GM19099 (cell line): ENCODE data around the gene NKPD1.
A peak's percentile ranks its signal among the peaks of the same experiment; 100 is the strongest.

Source experiments
- POLR2A ChIP-seq: IDR thresholded peaks from 3 replicates; pipeline ENCODE4 v1.6.1; 2011; ENCODE audit warnings: low read depth; ENCODE audit not compliant: insufficient read length; ENCODE audit errors: extremely low read depth

Gene NKPD1

DNA sequence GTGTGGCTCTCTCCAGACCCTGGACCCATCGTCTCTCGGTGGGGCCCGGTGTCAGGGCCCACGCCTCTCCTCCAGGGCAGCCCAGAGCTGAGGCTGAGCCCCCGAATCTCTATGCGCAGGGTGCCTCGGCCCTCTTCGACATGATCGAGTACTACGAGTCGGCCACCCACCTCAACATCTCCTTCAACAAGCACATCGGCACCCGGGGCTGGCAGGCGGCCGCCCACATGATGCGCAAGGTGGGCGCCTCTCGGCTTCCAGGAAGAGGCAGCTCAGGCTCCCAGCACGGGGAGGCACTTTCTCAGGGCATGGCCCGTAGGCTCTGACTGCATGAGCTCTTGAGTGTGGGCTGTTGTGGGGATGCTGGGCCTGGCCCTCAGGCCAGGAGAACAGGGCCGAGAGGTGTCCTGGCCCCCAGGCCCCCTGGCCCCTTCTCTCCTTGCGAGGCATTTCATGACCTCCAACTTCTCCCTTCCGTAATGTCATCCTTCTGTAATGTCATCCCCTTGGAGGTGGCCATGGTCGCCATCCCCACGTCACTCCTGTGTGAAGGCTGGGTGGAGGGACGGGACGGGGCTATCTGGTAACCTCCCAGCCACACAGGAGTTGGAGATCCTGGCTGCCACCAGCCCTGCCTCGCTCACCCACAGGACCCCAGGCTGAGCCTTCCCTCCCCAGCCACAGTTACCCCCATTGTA lies 19.4 kb downstream of the NKPD1 start:
- no peak for TF ChIP-seq POLR2A

DNA sequence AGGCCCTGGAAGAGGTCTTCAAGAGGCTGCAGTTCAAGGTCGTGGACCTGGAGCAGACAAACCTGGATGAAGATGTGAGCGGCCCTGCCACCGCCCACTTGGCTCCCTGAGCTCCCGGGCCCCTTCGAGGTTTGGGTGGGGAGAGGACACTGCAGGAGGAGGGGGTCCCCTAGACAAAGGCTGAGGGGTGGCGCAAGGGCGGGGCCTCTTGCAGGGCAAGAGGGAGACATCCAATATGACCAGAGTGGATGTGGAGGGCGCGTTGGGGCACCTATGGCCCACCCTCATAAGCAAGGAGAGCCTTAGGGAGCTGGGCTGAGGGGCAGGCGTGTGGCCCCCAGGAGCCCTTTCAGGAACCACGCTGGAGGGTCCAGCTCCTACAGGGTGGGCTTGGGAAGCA lies 20.2 kb downstream of the NKPD1 start:
- no peak for TF ChIP-seq POLR2A

DNA sequence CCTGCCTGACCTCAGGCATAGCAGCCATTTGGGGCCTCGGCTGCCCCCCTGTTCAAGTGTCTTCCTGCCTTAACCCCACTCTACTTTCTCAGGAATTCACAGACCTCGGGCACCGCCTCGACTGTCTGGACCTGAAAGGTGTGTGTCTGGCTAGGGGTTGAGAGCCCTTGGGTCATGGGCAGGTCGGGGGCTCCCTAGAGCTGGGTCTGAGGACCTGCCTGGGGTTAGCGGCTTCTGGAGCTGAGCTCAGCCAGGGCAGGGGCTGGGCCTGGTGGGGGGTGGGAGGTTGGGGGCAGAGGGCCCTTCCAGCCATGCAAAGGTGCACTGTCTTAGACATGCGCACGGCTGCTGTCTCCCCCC lies 20.7 kb downstream of the NKPD1 start:
- TF ChIP-seq POLR2A = no peak

DNA sequence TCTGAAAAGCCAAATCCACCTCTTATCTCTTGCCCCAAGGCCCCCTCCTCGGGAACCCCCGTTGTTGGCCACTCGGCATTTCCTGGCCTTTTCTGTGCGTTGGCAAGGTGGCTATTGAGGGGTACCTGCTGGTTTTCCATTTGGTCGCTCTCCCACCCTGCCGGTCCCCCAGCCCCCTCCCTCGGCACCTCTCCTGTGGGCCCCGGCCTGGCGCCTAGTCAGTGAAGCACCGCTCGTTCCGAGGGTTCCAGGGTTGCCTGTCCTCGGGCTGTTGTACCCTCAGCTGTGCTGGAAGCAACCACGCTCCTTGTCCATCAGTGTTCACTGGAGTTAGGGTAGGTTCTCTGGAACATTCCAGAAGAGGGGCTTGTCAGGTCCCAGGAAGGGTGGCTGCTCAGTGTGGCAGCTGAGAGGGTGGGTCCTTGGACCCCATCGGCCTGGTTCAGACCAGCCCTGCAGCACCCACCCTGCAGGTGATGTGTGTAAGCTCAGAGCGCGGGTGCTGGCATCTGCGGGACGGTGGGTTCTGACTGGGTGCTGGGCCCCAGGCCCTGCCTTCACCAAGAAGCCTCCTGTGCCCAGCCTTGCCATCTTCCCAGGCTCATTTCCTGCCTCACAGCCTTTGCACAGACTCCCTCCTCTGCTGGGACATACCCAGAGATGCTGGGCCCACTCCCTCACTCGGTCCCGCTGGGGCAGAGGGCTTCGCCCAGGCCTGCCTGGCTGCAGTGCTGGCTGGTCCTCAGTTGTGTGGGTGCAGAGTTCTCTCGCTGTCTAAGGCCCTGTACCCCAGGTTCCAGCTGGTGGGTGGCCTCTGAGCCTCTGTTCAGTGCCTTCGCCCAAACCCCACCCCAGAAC lies 21.3 kb downstream of the NKPD1 start:
- no peak for TF ChIP-seq POLR2A

DNA sequence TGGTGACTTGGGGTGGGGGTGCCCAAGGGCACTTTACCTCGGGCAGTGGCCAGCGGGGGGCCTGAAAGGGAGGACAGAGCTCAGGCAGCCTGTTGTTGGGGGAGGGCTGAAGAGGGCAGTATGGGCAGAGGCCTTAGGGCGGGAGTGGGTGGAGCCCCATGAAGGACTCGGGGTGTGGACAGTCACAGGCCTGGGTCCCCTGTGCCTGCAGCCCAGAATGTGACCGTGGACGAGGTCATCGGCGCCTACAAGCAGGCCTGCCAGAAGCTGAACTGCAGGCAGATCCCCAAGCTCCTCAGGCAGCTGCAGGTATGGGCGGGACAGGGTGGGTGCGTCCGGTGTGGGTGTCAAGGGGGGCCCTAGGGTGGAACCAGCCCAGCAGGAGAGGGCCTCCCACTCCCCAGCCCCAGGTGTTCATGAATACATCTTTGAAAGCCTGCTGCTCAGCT lies 22.5 kb downstream of the NKPD1 start:
- no peak for TF ChIP-seq POLR2A

DNA sequence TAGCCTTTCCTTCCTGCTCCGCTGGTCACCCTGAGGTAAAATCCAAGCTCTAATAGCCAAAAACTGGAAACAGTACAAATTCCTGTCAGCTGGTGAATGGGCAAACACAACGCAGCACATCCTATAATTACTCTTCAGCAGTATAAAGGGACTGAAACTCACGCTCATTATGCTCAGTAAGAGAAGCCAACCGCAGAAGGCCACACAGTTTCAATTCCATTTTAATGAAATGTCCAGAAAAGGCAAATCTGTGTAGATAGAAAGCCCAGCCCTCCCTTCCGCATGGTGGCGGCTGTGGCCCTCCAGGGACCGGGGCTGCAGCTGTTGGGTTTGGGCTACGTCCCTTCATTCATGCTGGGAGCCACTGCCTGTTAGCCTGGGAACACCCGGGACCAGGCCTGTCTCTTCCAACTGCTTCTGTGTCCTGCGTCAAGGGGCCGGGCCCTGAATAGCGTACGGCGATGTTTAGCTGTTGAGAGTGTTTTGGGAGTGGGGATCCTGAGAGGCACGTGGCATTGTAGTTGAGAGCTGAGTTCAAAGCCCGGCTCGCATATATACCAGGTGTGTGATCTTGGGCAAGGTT lies 23.5 kb downstream of the NKPD1 start:
- TF ChIP-seq POLR2A = peak; percentile 48

DNA sequence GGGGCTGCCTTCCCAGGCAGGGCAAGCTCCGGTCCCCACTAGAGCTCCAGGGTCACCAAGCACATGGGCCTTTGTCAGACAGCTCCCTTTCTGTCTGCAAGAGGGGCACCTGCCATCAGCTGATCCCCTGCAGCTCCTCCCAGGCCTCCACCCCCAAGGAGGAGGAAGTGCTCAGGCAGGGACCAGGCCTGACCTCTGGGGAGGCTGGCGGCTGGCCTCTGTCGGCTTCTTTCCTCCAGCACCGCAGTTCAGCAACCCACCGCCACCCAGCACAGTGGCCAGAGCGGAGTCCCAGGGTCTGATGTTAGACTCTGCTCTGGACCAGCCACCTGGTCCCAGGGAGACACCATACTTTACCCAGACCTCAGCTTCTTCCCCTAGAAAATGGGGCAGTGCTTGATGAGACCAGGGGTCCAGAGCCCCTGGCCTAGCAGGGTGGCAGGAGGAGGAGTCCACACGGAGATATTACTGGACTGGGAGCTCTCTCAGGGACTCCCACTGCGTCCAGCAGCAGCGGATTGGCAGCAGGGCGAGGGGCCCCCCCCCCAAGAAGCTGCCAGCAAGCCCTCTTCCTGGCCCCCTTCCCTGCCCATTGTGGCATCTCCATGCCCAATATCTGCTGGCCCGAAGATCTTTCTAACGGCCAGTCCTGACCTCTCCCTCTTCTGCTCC lies 24.1 kb downstream of the NKPD1 start:
- TF ChIP-seq POLR2A = no peak

DNA sequence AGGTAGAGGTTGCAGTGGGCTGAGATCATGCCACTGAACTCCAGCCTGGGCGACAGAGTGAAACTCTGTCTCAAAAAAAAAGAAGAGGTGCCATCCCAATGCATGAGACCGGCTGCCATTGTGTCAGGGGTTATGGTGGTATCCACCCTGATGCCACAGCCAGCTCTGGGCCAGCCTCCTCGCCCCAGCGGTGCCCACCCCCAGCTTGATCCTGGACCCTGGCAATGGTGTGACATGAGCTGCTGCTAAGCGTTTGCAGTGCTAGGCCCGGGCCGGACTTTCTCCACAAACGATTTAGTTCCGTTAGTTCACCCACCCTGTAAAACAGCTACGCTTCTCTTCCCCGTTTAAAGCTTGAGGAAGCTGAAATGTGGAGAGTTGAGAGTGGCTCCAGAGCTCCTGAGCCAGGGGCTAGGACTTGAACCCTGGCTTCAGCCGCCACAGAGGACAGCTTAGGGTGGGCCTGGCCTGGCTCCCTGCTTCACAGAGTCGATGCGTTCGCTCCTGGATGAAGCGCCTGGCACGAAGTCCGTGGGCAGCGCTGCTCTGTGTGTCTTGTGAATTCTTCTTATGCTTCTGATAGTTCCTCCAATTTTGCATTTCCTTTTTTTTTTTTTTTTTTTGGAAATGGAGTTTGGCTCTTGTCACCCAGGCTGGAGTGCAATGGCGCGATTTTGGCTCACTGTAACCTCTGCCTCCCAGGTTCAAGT lies 25.5 kb downstream of the NKPD1 start:
- TF ChIP-seq POLR2A = no peak

DNA sequence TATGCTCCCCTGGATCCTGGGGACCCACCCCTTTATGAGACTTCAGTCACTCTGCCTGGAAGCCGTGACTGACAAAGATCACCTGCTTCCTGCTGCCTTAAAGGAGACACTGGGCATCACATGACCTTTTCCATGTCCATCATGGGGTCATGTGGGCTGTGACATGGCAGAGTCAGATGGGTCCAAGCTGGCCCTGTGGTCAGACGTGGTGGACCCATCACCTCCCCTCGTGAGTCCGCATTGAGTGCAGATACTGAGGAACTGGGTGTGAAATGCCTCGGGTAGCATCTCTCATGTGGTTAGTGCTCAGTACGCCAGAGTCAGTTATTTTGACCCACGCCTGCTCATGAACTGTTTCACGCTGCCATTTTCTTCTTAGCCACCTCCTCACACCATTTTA lies 27.1 kb downstream of the NKPD1 start:
- TF ChIP-seq POLR2A = no peak

DNA sequence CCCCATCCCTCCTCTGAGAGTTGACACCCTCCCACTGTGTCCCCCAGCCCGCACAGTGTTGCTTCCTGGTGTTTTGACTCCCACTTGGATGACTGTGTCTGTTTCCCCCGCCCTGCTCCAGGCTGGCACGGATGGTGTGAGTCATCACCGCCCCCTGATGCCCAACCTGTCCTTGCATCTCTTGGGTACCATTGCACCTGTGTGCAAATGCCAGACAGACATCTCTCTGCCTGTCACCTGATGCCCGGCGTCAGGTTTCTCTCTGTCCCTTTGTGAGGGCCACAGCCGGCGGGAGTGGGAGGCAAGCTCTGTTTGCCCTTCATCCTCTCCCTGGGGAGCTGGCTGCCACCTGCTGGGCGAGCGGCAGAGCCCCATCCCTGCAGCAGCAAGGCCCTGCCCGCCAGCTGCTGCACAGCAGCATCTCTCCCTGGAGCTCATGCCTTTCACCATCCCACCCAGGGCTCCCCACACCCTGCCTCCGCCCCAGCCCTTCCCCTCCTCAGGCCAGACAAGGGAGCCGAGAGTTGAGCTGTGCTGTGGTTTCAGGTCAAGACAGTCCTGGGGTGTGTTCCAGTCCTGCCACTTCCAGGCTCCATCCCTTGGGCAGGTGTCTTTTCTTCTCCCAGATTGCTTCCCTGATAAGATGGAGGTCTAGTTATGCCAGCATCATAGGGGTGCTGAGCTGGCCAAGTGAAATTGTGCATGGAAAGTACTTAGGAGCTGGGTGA lies 29.7 kb downstream of the NKPD1 start:
- no peak for TF ChIP-seq POLR2A

DNA sequence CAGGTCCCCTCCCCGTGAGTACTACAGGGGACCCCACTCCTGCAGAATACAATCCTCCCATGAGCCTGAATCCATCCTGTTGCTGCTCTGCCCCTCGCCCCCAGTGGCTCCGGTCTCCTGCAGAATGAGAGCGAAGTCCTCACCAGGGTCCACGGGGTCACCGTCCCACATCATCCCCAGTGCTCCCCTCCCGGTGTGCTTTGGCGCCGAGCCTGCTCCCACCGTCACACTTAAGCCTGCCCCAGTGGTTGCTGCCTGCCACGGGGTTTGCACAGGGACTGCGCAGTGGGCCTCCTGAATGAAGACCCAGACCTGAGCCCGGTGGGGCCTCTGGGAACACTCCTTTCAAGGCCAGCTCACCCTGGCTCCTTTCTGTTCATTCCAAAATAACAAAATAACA lies 30.5 kb downstream of the NKPD1 start:
- no peak for TF ChIP-seq POLR2A

DNA sequence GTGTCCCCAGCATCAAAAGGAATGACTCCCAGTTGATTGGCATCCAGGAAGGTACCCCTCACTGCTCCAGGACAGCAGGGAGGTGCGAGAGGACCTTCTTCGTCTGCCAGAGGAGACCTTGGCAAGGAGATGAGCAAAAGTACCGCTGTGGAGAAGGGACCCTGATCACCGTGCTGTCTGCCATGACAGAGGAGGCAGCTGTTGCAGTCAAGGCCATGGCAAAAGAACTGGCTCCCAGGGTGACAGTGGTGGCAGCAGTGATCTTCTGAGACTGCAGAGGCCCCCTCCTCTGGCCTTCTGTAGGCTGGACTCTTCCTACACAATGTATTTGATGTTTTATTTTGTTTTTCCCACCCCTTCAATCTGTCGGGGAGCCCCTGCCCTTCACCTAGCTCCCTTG lies 32.0 kb downstream of the NKPD1 start:
- no peak for TF ChIP-seq POLR2A

DNA sequence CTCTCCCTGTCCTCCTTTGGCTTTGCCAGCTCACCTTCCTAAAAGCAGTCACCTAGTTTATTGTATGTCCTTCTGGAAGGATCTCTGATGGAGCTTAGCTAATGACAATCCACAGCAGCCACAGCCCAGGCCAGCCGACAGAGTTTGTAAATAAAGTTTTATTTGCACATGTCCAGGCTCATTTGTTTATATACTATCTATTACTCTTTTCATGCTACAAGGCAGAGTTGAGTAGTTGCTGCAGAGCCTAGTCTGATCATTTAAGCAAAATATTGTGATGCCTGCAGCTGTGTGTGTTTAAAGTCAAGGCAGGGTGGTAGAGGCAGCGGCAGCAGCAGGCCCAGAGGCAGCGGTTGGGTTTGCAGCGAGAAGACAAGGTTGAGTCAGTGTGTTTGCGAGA lies 32.6 kb downstream of the NKPD1 start:
- TF ChIP-seq POLR2A = no peak

DNA sequence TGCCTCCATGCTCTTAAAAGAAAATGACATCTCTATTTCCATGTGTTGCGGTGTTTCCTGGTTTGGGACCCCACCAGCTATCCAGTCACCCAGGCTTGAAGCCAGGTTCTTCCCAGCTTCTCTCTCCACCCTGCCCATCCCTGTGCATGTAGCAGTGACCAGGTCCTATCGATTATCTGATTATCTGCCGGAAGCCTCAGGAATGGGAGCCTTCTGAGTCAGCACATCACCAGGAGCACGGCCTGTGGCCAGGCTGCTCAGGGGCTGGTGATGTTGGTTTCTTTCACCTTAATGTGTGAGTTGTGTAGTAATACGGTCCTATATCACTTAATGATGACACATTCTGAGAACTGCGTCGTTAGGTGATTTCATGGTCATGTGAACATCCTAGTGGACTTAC lies 34.1 kb downstream of the NKPD1 start:
- TF ChIP-seq POLR2A = no peak
